ENCODE measurements around the gene CORO6.

DNA sequence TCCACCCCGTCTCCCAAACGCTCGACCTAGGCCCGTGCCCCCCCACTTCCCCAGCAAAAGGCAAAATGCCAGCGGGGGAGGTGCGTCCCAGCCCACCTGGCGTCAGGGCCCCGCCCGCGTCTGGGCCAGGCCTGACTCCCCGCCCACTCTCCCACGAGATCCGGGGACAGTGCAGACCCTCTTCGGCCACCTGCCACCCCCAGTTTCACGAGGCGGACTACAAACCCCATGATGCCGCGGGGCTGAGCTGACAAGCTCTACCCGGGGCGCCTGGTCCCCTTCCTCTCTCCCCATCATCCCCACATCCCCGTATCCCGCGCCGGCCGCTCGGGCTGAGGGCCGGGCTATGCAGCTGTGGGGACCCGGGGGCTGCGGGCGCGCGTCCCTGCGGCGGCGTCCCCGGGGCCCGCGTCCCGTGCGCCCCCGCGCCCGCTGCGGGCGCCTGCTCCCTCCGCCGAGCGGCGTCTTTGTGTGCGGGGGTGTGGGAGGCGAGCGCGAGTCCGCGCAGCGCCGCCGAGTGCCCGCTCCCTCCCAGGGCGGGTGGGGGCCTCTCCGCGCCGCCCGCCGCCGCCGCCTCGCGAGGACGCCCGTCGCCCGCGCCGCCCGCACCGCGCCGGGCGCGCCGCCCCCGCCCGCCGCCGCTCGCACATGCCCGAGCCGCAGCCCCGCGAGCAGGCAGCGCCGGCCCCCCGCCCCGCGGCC, 29.7 kb downstream of the CORO6 start, which contains the start of gene ANKRD13B:
- no peak for TF ChIP-seq EZH2 (IDR thresholded peaks at IDR 0.05; ENCODE audit: insufficient read depth, poor library complexity, severe bottlenecking)
- TF ChIP-seq EZH2phosphoT487 (IDR thresholded peaks at IDR 0.05; ENCODE audit: insufficient read depth, low read depth): no peak

Measured in GM23248 (cell line).